CD8-positive, alpha-beta memory T cell (primary cell): ENCODE data around the gene NHLRC2. TPM values are rescaled to one million over a fixed set of nuclear protein-coding genes. Genes with fewer than 3 reads are reported as not detected.
A peak's percentile ranks its signal among the peaks of the same experiment; 100 is the strongest.

Experiments
- CTCF ChIA-PET: fragments of 350-600 bp; sonication (Branson Sonifier 250); formaldehyde crosslinking; loops from one replicate; lab custom pipeline; 2021; ENCODE audit warnings: antibody characterized with exemption; lab: Charles Lee
- POLR2A ChIA-PET: fragments of 350-600 bp; sonication (Branson Sonifier 250); formaldehyde crosslinking; loops from one replicate; lab custom pipeline; 2021; ENCODE audit warnings: antibody characterized with exemption; lab: Charles Lee
- DNase-seq, 5 donors: peaks; one replicate each; pipeline versions ENCODE4 v3.0.0 to v3.0.0-alpha.2; 2020 to 2022; ENCODE audit warnings: mixed read lengths in 1 of 5
- H3K27ac ChIP-seq: one replicate; pipeline ENCODE4 v1.7.0; 2013; ENCODE audit warnings: low read depth, mild to moderate bottlenecking, low read length, moderate library complexity
- H3K27me3 ChIP-seq: 2 replicates; pipeline ENCODE4 v1.7.0; 2013; ENCODE audit warnings: low read length, mild to moderate bottlenecking; ENCODE audit not compliant: insufficient read depth, poor library complexity, severe bottlenecking
- H3K36me3 ChIP-seq: 2 replicates; pipeline ENCODE4 v1.7.0; 2013; ENCODE audit warnings: mild to moderate bottlenecking, low read length, moderate library complexity; ENCODE audit not compliant: insufficient read depth
- H3K4me1 ChIP-seq: 2 replicates; pipeline ENCODE4 v1.7.0; 2013; ENCODE audit warnings: mild to moderate bottlenecking, low read length, moderate library complexity; ENCODE audit not compliant: insufficient read depth
- H3K4me3 ChIP-seq: 2 replicates; pipeline ENCODE4 v1.7.0; 2013; ENCODE audit warnings: mild to moderate bottlenecking, low read length
- H3K9me3 ChIP-seq: 2 replicates; pipeline ENCODE4 v1.7.0; 2013; ENCODE audit warnings: mild to moderate bottlenecking, low read length
- H3K27ac Mint-ChIP-seq, 8 donors: one replicate each; pipeline ENCODE4 v1.8.0; 2020 to 2021; ENCODE audit warnings: mixed read lengths in 8 of 8, mild to moderate bottlenecking in 6 of 8, inconsistent platforms in 3 of 8, moderate library complexity in 3 of 8
- H3K27me3 Mint-ChIP-seq, 2 donors: one replicate each; pipeline ENCODE4 v1.8.0; 2020 to 2021; ENCODE audit warnings: mixed read lengths in 2 of 2, mild to moderate bottlenecking in 1 of 2, moderate library complexity in 1 of 2
- H3K36me3 Mint-ChIP-seq, 3 donors: one replicate each; pipeline ENCODE4 v1.8.0; 2020 to 2021; ENCODE audit warnings: mixed read lengths in 3 of 3, inconsistent platforms in 1 of 3, mild to moderate bottlenecking in 1 of 3
- H3K4me1 Mint-ChIP-seq, 3 donors: one replicate each; pipeline ENCODE4 v1.8.0; 2020 to 2021; ENCODE audit warnings: mixed read lengths in 3 of 3, inconsistent platforms in 1 of 3, mild to moderate bottlenecking in 1 of 3
- H3K4me3 Mint-ChIP-seq, 7 donors: one replicate each; pipeline ENCODE4 v1.8.0; 2020 to 2021; ENCODE audit warnings: mixed read lengths in 7 of 7, mild to moderate bottlenecking in 6 of 7, moderate library complexity in 4 of 7, inconsistent platforms in 2 of 7
- H3K9me3 Mint-ChIP-seq, 5 donors: one replicate each; pipeline ENCODE4 v1.8.0; 2020 to 2022; ENCODE audit warnings: mixed read lengths in 5 of 5, mild to moderate bottlenecking in 3 of 5, moderate library complexity in 2 of 5, inconsistent platforms in 1 of 5
- polyA plus RNA-seq: library from polyadenylated mRNA; unstranded; fragments of 300-500 nt; fragmentation: Illumina TruSeq; gene quantifications from one replicate; pipeline ENCODE4 v1.2.3, GENCODE V29; 2021
- total RNA-seq, 2 experiments: library from RNA; stranded (reverse); gene quantifications; one replicate each; pipeline ENCODE4 v1.2.3, GENCODE V29; 2021

The NHLRC2 gene
- total and polyA plus RNA-seq, 3 experiments from 2014 or later, result 7.3 to 33.1 (median 30.8) TPM

DNA sequence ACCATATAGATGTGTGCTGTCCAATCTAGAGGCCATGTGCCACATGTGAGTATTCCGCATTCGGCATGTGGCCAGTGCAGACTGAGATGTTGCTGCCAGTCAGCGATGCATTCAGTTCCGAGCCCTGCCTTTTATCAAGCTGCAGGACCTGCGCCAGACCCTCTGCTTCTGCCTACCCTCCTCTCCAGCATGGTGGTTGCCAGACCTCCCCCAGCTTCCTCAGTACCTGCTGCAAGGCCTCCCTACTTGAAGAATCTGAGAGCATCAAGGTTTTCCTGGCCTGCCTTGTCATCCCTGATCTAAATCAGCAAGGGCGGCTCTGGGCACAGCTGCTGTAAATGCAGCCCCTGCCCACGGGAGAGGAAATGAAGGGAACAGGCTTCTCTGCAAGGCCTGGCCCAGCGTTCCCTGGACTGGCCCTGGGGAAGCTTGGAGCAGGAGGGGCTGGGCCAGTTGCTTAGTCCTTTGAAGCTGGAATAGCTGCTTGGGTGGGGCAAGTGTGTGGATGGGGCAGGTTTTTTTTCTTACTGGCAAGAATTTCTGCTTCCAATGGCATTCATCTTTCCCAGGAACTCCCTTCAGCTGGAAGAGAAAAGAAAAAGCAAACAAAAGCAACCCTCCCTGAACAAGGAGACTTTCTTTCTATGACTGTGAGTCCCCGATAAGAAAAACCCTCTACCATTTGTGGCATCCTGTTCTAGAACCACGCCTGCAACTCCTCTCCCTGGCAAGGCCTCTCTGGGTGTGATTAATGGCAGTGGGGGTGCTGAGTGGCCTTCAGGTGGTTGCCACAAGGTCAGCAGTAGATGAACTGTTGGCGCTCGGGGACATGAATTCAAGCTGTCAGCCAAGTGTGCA lies 93.0 kb downstream of the NHLRC2 start:
- Histone ChIP-seq H3K27ac (no peak overlapping the region), H3K4me3 (no peak overlapping the region), H3K27me3 (no peaks in the 10 kb centered on the region), H3K4me1 (no peaks in the 10 kb centered on the region), H3K9me3 (no peaks in the 10 kb centered on the region), H3K36me3 (no peaks in the 10 kb centered on the region)
- no peak overlapping the region for H3K4me3 Mint-ChIP-seq
- H3K36me3 Mint-ChIP-seq, result no peaks in the 10 kb centered on the region
- peak overlapping the region in 1 of 8 donors; percentile 5 for H3K27ac Mint-ChIP-seq
- no peak for DNase-seq
- POLR2A ChIA-PET, result no interaction called here
- H3K27me3 Mint-ChIP-seq, result no peaks in the 10 kb centered on the region
- H3K4me1 Mint-ChIP-seq, result peaks cover 3 to 10% (median 5%) of the 10 kb centered on the region in 3 donors
- H3K9me3 Mint-ChIP-seq, result no peaks in the 10 kb centered on the region
- CTCF ChIA-PET, result no interaction called here

DNA sequence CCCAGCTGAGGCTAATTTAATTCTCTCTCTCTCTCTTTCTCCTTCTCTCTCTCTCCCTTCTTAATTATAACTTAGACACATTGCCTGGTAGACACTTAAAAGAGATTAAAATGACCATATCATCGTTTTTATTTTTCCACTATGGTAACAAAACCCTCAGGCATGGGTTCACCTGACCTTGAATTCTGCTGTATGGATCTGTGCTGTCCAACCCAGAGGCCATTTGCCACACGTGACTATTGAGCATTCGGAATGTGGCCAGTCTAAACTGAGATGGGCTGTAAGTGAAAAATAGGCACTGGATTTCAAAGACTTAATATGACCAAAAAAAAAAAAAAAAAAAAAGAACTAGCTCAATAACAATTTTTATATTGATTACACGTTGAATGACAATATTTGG lies 93.6 kb downstream of the NHLRC2 start:
- Mint-ChIP-seq H3K4me3 (no peak overlapping the region), H3K9me3 (no peaks in the 10 kb centered on the region), H3K4me1 (peaks cover 3 to 10% (median 5%) of the 10 kb centered on the region in 3 donors), H3K27me3 (no peaks in the 10 kb centered on the region), H3K36me3 (no peaks in the 10 kb centered on the region), H3K27ac (peak overlapping the region in 1 of 8 donors; percentile 65)
- H3K4me3 ChIP-seq, result no peak overlapping the region
- H3K27me3 ChIP-seq, result no peaks in the 10 kb centered on the region
- no peaks in the 10 kb centered on the region for H3K36me3 ChIP-seq
- ChIA-PET POLR2A (no interaction called here), CTCF (no interaction called here)
- H3K4me1 ChIP-seq, result no peaks in the 10 kb centered on the region
- DNase-seq, result no peak
- H3K9me3 ChIP-seq, result no peaks in the 10 kb centered on the region
- no peak overlapping the region for H3K27ac ChIP-seq

DNA sequence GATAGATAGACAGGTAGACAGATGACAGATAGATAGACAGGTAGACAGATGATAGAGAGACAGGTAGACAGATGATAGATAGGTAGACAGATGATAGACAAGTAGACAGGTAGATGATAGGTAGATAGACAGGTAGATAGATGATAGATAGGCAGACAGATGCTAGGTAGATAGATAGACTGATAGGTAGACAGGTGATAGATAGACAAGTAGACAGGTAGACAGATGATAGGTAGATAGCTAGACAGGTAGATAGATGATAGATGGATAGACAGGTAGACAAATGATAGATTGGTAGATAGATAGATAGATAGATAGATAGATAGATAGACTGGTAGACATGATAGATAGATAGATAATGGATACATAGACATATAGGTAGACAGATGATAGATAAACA lies 95.8 kb downstream of the NHLRC2 start:
- DNase-seq, result no peak
- ChIA-PET CTCF (no interaction called here), POLR2A (no interaction called here)
- Mint-ChIP-seq H3K36me3 (peaks cover 0 to 1% (median 0%) of the 10 kb centered on the region in 3 donors), H3K9me3 (no peaks in the 10 kb centered on the region), H3K4me3 (no peak overlapping the region), H3K4me1 (peaks cover 6 to 15% (median 15%) of the 10 kb centered on the region in 3 donors), H3K27me3 (no peaks in the 10 kb centered on the region), H3K27ac (no peak overlapping the region)
- Histone ChIP-seq H3K27ac (no peak overlapping the region), H3K9me3 (no peaks in the 10 kb centered on the region), H3K4me1 (no peaks in the 10 kb centered on the region), H3K4me3 (no peak overlapping the region), H3K27me3 (peaks cover 4% of the 10 kb centered on the region), H3K36me3 (no peaks in the 10 kb centered on the region)

DNA sequence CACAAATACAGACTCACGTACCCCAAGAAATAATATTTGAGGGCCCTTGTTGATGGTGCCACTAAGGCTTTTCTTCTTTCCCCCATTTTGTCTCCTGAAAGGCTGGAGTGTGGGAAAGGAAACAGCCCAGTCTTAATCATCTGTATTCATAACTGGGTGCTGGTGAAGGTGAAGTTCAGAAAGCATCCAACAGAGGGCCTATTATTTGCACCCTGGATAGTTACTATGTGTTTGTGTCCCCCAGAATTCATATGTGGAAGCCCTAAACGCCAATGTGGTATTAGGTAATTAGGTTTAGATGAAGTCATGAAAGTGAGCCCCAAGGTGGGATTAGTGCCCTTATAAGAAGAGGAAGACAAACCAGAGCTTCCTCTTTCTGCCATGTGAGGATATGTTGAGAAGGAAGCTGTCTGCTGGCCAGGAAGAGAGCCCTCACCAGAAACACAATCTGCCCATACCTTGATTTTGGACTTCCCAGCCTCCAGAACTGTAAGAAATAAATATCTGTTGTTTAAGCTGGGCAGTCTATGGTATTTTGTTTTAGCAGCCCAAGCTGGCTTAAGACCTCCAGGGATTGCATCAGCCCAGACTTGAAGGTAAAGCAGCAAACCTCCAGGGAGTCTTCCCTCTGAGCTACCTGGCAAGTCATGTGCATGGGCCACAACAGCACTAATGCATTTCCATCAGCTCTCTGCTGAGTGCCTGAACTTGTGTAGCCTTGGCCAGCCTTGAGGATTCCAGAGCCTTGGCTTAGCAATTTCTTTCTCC lies 99.2 kb downstream of the NHLRC2 start:
- Histone ChIP-seq H3K9me3 (no peaks in the 10 kb centered on the region), H3K36me3 (no peaks in the 10 kb centered on the region), H3K4me1 (peaks cover 9% of the 10 kb centered on the region), H3K27me3 (peaks cover 4% of the 10 kb centered on the region), H3K4me3 (no peak overlapping the region), H3K27ac (no peak overlapping the region)
- ChIA-PET POLR2A (no interaction called here), CTCF (no interaction called here)
- Mint-ChIP-seq H3K36me3 (peaks cover 0 to 6% (median 1%) of the 10 kb centered on the region in 3 donors), H3K27ac (no peak overlapping the region), H3K27me3 (no peaks in the 10 kb centered on the region), H3K4me1 (peaks cover 7 to 18% (median 16%) of the 10 kb centered on the region in 3 donors), H3K9me3 (no peaks in the 10 kb centered on the region), H3K4me3 (no peak overlapping the region)
- DNase-seq, result no peak

GRCh38 chr10:113954409-113954808 lies 99.9 kb downstream of the NHLRC2 start:
- ChIA-PET CTCF (no interaction called here), POLR2A (no interaction called here)
- peaks cover 0 to 6% (median 1%) of the 10 kb centered on the region in 3 donors for H3K36me3 Mint-ChIP-seq

GRCh38 chr10:113957013-113957412 lies 102.6 kb downstream of the NHLRC2 start:
- Mint-ChIP-seq H3K4me3 (no peak overlapping the region), H3K9me3 (peaks cover 0 to 5% (median 0%) of the 10 kb centered on the region in 5 donors), H3K4me1 (peaks cover 39 to 51% (median 50%) of the 10 kb centered on the region in 3 donors), H3K36me3 (peaks cover 0 to 6% (median 1%) of the 10 kb centered on the region in 3 donors), H3K27me3 (peaks cover 0 to 5% of the 10 kb centered on the region in 2 donors), H3K27ac (peak overlapping the region in 2 of 8 donors; percentile 12 to 31)
- POLR2A ChIA-PET, result interaction anchor here (0.6 kb wide), 1 partner anchor 121 kb away, joined by 3 read pairs; no protein-coding TSS in a partner anchor
- CTCF ChIA-PET, result no interaction called here
- Histone ChIP-seq H3K9me3 (no peaks in the 10 kb centered on the region), H3K27me3 (peaks cover 4% of the 10 kb centered on the region), H3K4me3 (no peak overlapping the region), H3K4me1 (peaks cover 42% of the 10 kb centered on the region), H3K36me3 (no peaks in the 10 kb centered on the region), H3K27ac (no peak overlapping the region)
- no peak for DNase-seq

More at GRCh38 chr10:113954409-113954808, 99.9 kb downstream of the NHLRC2 start:
- Mint-ChIP-seq H3K4me1 (peaks cover 13 to 25% (median 23%) of the 10 kb centered on the region in 3 donors), H3K27ac (no peak overlapping the region), H3K9me3 (no peaks in the 10 kb centered on the region), H3K27me3 (no peaks in the 10 kb centered on the region), H3K4me3 (no peak overlapping the region)
- Histone ChIP-seq H3K36me3 (no peaks in the 10 kb centered on the region), H3K4me3 (no peak overlapping the region), H3K9me3 (no peaks in the 10 kb centered on the region), H3K27ac (no peak overlapping the region), H3K27me3 (peaks cover 4% of the 10 kb centered on the region), H3K4me1 (peaks cover 16% of the 10 kb centered on the region)
- DNase-seq, result no peak

DNA sequence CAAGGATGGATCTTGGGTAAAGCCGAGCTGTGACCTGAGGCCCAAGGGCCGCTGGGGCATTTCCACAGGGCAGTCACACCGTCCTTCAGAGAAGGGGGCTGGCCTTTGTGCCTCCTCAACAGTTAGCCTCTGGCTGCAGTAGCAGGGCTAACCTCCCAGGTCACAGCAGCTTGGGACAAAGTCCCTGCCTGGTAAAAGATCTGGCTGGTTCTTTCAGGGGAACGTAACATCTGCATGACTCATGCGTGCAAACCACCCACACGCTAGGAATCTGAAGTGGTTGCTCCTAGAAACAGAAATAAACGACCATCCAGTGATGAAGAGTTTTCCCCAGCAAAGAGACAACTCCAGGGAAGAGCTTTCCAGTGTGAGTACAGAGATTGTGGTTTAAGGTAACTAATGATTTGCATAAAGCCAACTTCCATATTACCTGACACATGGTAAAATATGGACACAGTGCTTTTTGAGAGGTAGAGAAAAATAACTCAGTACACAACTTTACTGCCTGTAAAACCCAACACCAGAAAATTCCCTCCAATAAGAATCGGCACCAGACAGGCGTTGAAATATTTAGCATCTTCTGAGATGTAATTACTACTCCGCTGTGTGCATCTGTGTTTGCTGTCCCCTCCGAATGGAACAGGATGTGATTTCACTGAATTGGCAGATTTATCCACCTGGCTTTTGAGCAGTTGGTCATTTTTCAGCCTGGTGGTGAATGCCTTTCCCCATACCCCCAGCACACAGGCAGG lies 104.3 kb downstream of the NHLRC2 start:
- Histone ChIP-seq H3K9me3 (no peaks in the 10 kb centered on the region), H3K27ac (no peak overlapping the region), H3K36me3 (no peaks in the 10 kb centered on the region), H3K27me3 (peaks cover 4% of the 10 kb centered on the region), H3K4me1 (peaks cover 55% of the 10 kb centered on the region), H3K4me3 (no peak overlapping the region)
- peak overlapping the region in 1 of 7 donors; percentile 4 for H3K4me3 Mint-ChIP-seq
- peaks cover 46 to 58% (median 56%) of the 10 kb centered on the region in 3 donors for H3K4me1 Mint-ChIP-seq
- no peak for DNase-seq
- ChIA-PET POLR2A (interaction anchor here (0.6 kb wide), 1 partner anchor 28 kb away, joined by 3 read pairs; no protein-coding TSS in a partner anchor), CTCF (no interaction called here)
- peak overlapping the region in 4 of 8 donors; percentile 27 to 68 (median 38) for H3K27ac Mint-ChIP-seq
- H3K27me3 Mint-ChIP-seq, result peaks cover 0 to 5% of the 10 kb centered on the region in 2 donors
- H3K36me3 Mint-ChIP-seq, result peaks cover 0 to 6% (median 1%) of the 10 kb centered on the region in 3 donors
- H3K9me3 Mint-ChIP-seq, result peaks cover 0 to 11% (median 0%) of the 10 kb centered on the region in 5 donors
